SIG-M5 (cell line): ENCODE results near the gene VWC2.

ENCODE experiments used
- DNase-seq: peaks from one replicate; lab custom pipeline; 2025; lab: John Stamatoyannopoulos, UW

The VWC2 gene

DNA sequence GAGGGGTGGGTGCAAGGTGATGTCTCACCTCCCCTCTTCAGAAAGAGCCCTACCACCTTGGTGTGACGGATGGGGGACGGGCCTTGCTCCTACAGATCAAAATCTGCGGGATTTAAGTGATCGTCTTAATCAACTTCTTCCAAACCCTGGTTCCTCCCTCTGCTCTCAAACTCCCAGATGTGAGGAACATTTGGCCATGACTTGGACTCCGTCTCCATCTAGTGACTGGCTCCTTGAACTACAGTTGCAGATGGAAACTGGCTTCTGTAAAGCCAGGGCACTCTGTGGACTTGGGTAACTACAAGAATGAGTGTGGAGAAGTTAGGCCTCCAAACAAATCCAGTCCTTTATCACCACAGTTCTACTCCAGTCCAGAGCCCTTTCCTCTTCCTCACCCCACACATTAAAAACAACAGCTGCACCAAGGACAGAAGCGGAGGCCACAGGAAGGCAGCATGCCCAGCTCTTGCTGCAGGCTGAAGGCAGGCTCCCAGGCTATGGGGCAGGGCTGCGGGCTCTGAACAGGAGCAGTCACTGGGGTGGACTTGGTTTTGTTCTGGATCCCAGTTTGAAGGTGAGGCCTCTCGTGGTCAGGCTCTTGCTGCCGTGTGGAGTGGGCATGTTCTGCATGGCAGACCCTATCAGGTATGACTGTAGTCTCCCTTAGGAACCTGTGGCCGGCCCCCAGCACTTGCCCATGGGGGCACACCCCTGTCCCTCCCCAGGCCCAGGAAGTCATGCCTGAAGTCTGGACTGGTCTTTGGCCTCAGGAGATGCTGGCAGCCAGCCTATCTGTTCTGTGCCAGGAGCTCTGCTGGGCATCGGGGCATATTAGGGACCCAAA is 79.4 kb downstream of the VWC2 start:
- peak; percentile 8 for DNase-seq

DNA sequence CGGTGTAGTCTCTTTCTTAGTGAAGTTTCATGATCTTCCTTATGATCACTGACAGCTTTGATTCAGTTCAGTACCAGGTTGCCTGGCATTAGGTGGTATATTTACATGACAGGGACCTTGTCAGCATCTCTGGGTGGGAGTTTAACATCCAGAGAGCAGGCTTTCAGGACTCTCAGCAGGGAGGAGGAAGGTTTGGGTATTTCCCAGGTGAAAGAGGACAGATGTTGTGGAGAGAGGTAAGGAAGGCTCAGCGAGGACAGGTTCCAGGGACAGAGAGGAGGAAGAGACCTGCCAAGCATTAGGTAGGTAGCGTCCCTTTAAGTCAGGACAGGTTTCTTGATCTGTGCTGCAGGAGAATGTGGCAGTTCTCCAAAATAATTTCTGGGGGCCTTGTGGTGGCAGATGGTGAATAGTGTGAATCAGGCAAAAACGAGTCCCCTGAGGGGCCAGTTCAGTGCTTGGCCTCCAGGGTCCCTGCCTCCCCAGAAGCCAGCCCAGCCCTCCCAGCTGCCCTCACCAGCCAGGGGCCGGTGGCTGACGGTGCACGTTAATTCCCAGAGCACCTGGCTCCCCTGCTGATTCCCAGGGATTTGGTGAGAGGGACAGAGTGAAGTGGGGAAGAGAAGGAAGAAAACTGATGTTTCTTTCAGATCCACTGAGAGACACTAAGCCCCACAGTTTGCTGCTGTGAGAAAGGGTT is 82.0 kb downstream of the VWC2 start:
- DNase-seq: no peak

DNA sequence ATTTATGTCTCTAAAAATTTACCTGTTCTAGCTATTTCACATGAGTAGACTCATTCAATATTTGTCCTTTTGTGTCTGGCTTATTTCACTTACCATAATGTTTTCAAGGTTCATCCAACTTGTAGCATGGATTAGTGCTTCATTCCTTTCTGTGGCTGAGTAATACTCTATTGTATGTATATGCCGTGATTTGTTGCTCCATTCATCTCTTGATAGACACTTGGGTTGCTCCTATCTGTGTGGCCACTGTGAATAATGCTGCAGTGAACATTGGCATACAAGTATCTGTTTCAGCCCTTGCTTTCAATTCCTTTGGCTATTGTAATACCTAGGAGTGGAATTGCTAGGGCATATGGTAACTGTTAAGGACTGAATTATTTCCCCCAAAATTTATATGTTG is 86.9 kb downstream of the VWC2 start:
- no peak for DNase-seq

DNA sequence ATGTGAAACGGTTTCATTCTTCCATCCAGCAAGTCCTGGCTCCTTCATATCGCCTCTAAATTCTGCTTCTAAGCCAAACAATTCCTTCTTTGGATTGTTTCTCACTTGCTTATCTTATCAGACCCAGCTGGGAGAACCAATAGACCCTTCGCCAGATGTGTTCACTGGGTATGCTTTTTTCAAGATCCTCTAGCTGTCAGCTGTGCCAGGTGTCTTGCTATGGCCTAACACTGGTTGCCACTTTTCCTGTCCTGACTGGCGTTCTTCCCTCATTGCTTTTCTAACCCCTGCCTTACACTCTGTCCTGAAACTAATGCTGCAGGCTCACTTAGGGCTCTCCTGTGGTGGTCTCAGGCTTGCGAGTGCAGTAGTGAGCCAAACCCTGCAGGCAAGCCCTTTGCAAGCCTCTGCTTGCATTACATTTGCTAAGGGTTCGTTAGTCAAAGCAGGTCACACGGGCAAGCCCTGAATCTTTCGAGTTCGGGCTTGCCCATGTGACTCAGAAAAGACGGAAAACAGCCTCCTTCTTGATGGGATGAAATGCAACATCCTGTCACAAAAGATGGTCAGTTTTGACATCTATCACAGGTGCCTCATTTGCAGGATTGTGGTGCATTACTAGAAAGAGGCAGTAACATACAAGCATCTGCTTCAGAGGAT is 92.8 kb downstream of the VWC2 start:
- no peak for DNase-seq

DNA sequence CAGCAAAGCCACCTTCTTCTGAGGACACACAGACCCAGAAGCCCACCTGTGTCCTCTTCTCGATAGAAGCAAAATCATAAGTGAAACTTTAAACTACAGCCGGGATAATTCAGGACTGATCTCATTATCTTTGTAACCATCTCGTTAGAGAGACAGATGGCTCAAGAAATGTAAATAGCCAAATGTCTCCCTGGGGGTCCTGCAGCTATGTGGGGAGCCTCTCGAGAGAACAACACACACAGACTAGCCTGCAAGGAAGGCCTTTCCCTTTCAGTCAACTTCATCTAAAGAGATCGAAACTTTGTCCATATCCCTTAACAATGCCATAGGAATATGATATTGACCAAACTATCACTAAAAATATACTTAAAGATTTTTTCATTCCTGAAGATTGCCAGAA is 93.5 kb downstream of the VWC2 start:
- DNase-seq: no peak

DNA sequence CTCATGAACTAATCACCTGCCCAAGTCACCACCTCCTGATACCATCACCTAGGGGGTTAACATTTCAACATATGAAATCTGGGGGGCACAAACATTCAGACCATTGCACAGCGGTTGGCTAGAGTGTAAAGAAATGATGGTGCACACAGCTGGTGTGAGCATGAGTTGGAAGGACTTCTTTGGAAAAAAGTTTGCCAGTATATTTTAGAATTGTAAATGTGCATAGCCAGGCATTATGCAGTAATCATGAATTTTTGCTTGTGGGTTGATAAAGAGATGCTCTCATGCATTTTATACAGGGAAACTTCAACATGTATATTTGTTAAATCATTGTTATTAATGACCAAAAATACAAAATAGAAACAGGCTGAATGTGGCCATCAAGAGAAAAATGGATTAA is 100.0 kb downstream of the VWC2 start:
- DNase-seq: no peak

DNA sequence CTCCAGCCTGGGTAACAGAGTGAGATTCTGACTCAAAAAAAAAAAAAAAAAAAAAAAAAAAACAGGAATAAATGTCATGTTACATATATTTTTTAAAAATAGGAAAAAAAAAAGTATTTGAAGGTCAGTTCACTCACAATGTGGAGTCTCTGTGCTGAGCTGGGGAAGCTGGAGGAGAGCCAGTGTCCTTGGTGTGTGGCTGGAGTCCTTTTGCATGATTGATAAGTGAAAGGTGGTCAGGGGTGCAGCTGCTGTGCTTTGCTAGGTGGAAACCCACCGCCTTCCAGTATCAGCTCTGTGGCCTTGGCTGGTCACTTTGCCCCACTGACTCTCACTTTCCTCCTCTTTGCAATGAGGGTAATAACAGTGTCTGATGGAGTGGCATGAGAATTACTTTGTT is 101.9 kb downstream of the VWC2 start:
- no peak for DNase-seq

DNA sequence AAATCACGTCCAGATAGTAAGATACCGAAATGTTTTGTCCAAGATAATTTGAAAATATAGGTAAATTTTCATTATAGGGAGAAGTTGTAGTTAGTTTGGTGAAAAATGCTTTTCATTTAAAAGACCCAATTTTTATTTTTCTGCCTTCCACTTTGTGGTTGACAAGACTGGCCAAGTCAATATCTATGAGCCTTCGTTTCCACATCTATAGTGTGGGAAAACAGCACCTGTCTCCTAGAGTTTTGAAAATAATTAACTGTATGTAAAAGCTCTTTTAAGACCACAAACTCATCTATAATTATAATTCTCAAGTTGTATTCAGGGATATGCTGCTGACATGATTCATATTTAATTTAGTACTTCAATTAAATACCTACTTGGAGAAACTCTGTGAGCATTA is 102.8 kb downstream of the VWC2 start:
- DNase-seq: no peak

DNA sequence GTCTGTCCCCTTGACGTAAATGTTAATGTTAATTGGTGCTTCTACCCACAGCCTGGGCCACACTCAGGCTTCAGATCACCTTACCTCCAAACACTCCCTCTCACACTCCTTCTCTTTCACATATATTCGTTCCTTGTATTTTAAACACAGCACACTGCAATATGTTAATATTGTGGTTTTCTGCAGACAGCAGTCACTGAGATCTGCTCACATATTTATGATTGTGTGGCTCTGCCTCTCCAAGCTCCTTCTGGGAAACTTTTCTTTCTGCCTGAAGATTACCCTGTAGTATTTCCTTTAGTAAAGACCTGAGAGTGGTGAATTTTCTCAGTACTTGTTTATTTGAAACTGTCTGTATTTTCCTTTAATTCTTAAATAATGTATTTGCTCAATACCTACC is 104.7 kb downstream of the VWC2 start:
- DNase-seq: no peak

DNA sequence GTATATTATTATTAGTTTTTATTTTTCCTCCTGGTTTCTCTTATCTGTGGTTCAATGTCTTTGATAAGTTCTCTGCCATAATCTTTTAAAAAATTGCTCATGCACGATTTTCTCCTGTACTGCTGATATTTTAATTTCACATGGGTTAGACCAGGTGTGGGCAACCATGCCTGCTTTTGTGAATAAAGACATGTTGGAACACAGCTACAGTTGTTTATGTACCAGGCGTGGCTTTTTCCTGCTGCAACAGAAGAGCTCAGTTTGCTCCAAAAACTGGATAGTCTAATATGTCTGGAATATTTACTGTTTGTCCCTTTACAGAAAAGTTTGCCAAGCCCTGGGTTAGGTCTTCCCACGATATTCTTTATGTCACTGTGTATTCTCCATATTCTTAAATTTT is 105.2 kb downstream of the VWC2 start:
- no peak for DNase-seq

DNA sequence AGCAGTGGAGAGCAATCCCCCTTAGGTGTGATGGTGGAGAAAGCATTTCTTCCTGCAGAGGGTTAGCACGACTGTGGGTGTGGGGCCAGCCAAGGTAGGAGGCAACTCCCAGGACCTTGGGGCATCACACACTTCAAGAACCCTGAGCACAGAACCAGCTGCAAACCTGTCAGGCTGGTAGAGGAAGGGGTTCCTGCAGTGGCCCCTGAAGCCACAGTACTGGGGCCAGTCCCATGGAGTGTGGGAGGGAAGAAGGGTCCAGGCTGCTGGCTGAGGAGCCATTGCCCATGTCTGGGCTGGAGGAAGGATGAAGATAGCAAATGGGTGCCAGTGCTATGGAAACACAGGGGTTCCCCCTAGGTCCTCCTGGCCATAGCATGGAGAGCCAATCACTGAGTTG is 110.5 kb downstream of the VWC2 start:
- no peak for DNase-seq

DNA sequence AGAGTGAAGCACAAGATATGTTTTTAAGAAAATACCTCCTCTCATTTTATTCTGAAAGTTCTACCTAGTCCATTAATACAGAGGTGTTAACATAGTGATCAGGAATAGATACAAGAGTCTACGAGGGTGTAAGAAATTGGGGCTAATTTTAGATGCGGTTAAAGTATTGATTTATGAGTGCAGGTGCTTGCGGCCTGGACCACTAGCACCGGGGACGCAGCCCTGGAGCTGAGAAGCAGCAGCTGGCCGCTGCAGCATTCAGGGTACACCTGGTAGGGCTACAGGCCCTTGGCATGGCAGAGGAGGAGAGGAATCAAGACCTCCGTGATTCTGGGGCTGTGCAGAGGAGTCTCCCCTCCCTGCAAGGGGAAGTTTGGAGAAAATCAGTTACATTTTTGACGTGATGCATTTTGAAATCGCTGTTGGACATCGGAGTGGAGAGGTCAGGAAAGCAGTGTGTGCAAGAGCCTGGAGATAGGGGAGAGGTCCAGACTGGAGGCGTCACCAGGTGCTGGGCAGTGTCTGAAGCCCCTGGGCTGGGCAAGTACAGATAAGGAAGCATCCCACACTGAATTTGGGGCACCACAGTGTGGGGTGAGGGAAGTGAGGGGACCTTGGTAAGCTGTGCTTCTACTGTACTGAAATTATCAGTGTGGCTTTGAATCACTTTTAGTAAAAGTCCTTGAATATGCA is 112.3 kb downstream of the VWC2 start:
- DNase-seq: no peak

DNA sequence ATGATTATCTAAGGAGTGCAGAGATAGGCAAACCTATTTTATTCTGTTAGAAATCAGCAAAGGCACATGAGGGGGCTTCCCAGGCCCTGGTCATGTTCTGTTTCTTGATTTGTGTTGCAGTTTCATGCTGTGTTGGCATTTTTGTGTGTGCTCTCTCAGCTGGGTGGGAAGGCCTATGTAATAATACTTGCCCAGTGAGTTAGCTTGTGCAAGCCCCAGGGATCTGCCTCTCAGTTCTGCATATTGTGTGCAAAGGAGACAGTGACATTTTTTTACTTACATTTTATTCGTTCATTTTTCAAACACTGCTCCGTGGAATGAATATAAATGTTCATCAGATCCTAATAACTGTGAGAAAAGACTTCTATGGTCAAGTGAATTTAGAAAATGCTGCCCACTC is 119.0 kb downstream of the VWC2 start:
- DNase-seq: no peak

DNA sequence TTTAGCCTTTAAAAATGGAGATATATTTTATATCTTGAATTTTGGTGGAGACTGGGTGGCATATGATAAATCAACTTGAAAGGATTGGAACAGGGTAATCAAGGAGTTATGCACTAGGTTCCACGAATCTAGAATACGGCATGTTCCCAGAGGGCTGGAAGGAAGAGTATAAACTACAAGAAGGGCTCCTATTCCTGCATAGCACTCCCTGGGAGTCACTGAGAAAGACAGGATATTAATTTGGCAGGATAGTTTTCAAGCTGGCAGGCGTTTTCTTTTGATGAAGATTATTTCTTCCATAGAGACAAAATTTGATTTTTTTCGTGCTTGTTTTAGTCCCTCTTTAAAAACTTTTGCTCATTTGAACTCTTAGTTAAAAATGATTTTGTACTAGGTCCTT is 119.7 kb downstream of the VWC2 start:
- DNase-seq: no peak

DNA sequence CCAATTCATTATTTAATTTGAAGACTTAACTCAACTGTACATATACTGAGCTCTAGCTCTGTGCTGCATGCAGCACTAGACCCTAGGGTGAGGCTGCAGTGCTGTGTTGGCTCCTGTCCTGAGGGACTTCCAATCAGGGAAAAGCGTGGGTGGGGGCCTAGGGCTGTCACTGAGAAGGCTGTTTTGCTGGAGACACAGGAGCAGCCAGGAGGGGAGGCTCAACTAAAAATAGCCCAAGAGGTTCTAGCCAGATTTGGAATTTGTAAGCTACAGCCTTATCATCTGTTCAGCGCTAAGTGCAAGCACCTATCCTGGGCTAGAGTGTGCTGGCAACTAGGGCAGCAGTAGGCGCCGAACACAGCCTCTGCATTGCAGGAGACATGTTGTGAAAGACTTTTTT is 121.1 kb downstream of the VWC2 start:
- DNase-seq: no peak

DNA sequence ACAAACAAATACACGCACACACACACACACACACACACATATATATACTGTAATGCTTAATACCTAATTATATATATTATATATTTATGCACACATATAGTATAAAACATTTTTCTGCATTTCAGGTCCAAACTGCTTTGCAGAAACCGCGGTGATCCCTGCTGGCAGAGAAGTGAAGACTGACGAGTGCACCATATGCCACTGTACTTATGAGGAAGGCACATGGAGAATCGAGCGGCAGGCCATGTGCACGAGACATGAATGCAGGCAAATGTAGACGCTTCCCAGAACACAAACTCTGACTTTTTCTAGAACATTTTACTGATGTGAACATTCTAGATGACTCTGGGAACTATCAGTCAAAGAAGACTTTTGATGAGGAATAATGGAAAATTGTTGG is 138.5 kb downstream of the VWC2 start:
- no peak for DNase-seq

DNA sequence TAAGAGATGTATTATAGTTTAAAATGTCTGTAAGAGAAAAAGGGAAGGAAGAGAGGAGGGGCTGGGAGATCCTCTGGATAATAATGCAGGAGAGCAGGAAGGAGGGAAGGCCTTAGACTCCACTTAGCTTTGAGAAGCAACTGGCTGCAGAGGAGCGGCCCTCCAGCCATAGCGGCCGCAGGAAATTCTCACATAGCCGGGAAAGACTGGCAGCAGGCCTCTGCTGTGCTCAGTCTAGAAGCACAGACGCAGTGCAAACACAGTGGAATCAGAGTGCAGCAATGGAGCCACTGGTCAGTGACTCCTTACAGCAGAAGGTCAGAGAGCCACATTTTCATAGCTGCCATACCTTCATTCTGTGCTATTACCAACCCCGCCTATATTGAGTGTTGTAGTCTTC is 153.3 kb downstream of the VWC2 start:
- DNase-seq: no peak

DNA sequence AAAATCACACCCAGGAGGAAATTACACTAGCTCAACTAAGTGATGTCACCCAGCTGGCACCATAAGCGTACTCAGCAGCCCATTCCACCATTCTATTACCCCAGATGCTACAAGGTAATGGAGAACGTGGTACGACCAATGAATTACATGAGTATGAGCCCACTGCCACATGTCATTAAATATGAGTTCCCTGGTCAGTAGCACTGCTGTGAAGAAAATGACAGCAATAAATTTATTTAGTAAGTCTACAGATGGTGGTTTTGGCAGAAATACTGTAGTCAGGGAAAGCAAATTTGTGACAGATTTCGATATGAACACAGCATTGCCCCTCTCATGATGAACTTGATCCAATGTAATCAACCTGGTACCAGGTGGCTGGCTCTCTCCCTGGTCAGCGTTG is 154.2 kb downstream of the VWC2 start:
- no peak for DNase-seq

DNA sequence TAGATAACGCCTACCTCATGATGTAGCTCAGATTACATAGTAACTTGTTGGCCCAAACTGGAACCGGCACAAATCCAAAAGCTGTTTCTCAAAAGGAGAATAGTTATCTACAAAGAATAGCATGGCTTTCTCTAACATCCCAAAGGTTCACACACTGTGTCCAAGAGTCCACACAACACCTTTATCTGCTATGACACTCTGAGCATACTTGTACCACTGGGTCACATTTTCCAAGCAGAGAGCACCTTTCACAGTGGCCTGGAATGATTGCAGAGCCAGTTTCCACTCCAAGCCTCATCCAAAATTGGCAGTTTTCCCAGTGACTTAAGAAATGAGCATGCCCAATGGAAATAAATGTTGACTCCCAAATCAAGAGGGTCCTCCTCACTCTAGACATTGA is 155.3 kb downstream of the VWC2 start:
- DNase-seq: no peak

DNA sequence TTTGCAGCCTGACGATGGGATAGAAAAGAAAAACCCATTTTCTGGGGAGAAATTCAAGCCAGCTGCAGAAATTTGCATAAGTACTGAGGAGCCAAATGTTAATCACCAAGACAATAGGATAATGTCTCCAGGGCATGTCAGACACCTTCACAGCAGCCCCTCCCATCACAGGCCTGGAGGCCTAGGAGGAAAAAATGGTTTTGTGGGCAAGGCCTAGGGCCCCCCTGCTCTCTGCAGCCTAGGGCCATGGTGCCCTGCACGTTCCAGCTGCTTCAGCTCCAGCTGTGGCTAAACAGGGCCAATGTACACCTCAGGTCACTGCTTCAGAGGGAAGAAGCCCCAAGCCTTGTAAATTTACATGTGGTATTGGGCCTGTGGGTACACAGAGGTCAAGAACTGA is 158.2 kb downstream of the VWC2 start:
- DNase-seq: no peak

DNA sequence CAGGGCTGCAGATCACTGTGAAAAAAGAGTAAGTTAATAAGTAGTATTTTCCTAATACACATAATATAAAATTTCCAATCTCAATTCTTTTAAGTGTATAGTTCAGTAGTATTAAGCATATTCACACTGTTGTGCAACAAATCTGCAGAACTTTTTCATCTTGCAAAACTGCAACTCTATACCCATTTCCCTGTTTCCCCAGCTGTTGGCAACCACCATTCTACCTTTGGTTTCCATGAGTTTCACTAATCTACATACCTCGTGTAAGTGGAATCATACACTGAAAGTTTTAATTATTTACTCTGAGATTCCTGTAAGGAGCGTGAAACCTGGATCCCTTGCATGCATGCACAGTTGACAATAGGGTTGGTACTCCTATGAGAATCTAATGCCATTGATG is 164.2 kb downstream of the VWC2 start:
- DNase-seq: no peak
